ENCODE data around the gene BET1.

GRCh38 chr7:93964813-93965212 is 39.3 kb downstream of the BET1 start:
- TF ChIP-seq MYC (IDR thresholded peaks at IDR 0.05; ENCODE audit: low read depth, low read length) (no peak), POLR2A (IDR thresholded peaks at IDR 0.05; ENCODE audit: extremely low read depth, insufficient read length) (no peak), CTCF (IDR thresholded peaks at IDR 0.05; ENCODE audit: low read depth, low read length) (no peak)
